ENCODE results near the gene CRYAB.

DNA sequence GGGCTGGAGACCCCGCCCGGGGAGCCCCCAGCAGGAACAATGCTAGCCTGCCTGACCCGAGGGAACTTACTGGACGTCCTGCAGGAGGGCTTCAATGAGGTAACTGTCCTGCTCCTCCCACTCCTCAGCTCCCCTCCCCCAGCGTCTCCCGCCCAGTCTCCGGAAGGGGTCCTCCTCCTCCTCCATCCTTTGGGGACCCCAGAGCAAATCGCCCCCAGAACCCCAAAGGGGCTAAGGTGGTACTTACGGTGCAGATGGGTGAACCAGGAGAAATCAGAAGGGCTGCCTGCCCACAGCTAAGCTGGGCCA lies 25.8 kb upstream of the CRYAB start:
- TF ChIP-seq, protein P1, sequence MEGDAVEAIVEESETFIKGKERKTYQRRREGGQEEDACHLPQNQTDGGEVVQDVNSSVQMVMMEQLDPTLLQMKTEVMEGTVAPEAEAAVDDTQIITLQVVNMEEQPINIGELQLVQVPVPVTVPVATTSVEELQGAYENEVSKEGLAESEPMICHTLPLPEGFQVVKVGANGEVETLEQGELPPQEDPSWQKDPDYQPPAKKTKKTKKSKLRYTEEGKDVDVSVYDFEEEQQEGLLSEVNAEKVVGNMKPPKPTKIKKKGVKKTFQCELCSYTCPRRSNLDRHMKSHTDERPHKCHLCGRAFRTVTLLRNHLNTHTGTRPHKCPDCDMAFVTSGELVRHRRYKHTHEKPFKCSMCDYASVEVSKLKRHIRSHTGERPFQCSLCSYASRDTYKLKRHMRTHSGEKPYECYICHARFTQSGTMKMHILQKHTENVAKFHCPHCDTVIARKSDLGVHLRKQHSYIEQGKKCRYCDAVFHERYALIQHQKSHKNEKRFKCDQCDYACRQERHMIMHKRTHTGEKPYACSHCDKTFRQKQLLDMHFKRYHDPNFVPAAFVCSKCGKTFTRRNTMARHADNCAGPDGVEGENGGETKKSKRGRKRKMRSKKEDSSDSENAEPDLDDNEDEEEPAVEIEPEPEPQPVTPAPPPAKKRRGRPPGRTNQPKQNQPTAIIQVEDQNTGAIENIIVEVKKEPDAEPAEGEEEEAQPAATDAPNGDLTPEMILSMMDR (IDR thresholded peaks at IDR 0.05 in 4 of 5, conservative IDR thresholded peaks at IDR 0.05 in 1 of 5): no peak
- no peak for TF ChIP-seq POLR2A (IDR thresholded peaks at IDR 0.05)

Data from gastrocnemius medialis (tissue), 4 donors.